IMR-90 (cell line): ENCODE data around the gene TMEM9. TPM values are rescaled to one million over a fixed set of nuclear protein-coding genes. Genes with fewer than 3 reads are reported as not detected.

ENCODE experiments used
- ATAC-seq: fragments of 200-7000 bp; cut with Tn5 transposase; 2 replicates; pipeline ENCODE4 v1.9.1; 2020; ENCODE audit warnings: low read depth, mild to moderate bottlenecking, moderate library complexity
- BruUV-seq: library from RNA; stranded (reverse); fragments of 400-500 nt; replicated peaks from 2 replicates; lab custom pipeline; 2021; lab: Mats Ljungman, UMichigan
- CTCF ChIA-PET: fragments of 300-600 bp; formaldehyde crosslinking; extraction: SDS; loops from one replicate; lab custom pipeline; 2021; ENCODE audit warnings: antibody characterized with exemption; lab: Yijun Ruan, JAX
- POLR2A ChIA-PET: fragments of 300-600 bp; sonication (Branson Sonifier 250); formaldehyde crosslinking; loops from one replicate; lab custom pipeline; 2022; ENCODE audit warnings: antibody characterized with exemption; ENCODE audit not compliant: unreplicated experiment; lab: Charles Lee
- DNase-seq: peaks from one replicate; pipeline ENCODE4 v3.0.0; 2013
- H2AFZ ChIP-seq: replicated peaks from 2 replicates; pipeline ENCODE3; 2013; ENCODE audit warnings: low read length, mild to moderate bottlenecking; ENCODE audit not compliant: poor library complexity
- H2AK5ac ChIP-seq: 2 replicates; pipeline ENCODE4 v1.6.1; 2013; ENCODE audit warnings: low read depth, low read length, inconsistent platforms
- H2AK9ac ChIP-seq: replicated peaks from 2 replicates; pipeline ENCODE3; 2013; ENCODE audit warnings: mild to moderate bottlenecking, low read depth, low read length, moderate library complexity; ENCODE audit not compliant: poor library complexity
- H2BK120ac ChIP-seq: 2 replicates; pipeline ENCODE4 v1.6.1; 2013; ENCODE audit warnings: low read depth, low read length, inconsistent platforms
- H2BK15ac ChIP-seq: 3 replicates; pipeline ENCODE4 v1.6.1; 2013; ENCODE audit warnings: low read depth, low read length, inconsistent platforms
- H2BK20ac ChIP-seq: 2 replicates; pipeline ENCODE4 v1.6.1; 2013; ENCODE audit warnings: low read depth, mild to moderate bottlenecking, inconsistent platforms, low read length, moderate library complexity
- H2BK5ac ChIP-seq: 2 replicates; pipeline ENCODE4 v1.6.1; 2013; ENCODE audit warnings: mild to moderate bottlenecking, low read depth, low read length, inconsistent platforms; ENCODE audit not compliant: poor library complexity, severe bottlenecking
- H3K14ac ChIP-seq: replicated peaks from 2 replicates; pipeline ENCODE4 v1.6.1; 2013; ENCODE audit warnings: low read depth, low read length, inconsistent platforms
- H3K18ac ChIP-seq: 2 replicates; pipeline ENCODE4 v1.6.1; 2013; ENCODE audit warnings: low read depth, low read length, control low read depth
- H3K23ac ChIP-seq: 2 replicates; pipeline ENCODE4 v1.6.1; 2013; ENCODE audit warnings: low read depth, low read length, inconsistent platforms
- H3K27ac ChIP-seq: 2 replicates; pipeline ENCODE4 v1.5.1; 2013; ENCODE audit warnings: mild to moderate bottlenecking, control low read depth, low read length; ENCODE audit not compliant: insufficient read depth
- H3K27me3 ChIP-seq: 2 replicates; pipeline ENCODE4 v1.6.1; 2013; ENCODE audit warnings: low read length; ENCODE audit not compliant: control insufficient read depth, insufficient read depth
- H3K36me3 ChIP-seq: 2 replicates; pipeline ENCODE4 v1.6.1; 2013; ENCODE audit warnings: low read length, mixed read lengths; ENCODE audit not compliant: control insufficient read depth, insufficient read depth
- H3K4ac ChIP-seq: 2 replicates; pipeline ENCODE4 v1.6.1; 2013; ENCODE audit warnings: low read depth, low read length, inconsistent platforms
- H3K4me1 ChIP-seq: 2 replicates; pipeline ENCODE4 v1.6.1; 2013; ENCODE audit warnings: low read length, mixed read lengths; ENCODE audit not compliant: control insufficient read depth, insufficient read depth
- H3K4me2 ChIP-seq: 2 replicates; pipeline ENCODE4 v1.6.1; 2013; ENCODE audit warnings: low read depth, mild to moderate bottlenecking, control low read depth, low read length, moderate library complexity
- H3K4me3 ChIP-seq: 2 replicates; pipeline ENCODE4 v1.5.1; 2013; ENCODE audit warnings: low read depth, mild to moderate bottlenecking, control low read depth, low read length, moderate library complexity; ENCODE audit not compliant: insufficient read depth
- H3K56ac ChIP-seq: 2 replicates; pipeline ENCODE4 v1.6.1; 2013; ENCODE audit warnings: low read length, inconsistent platforms; ENCODE audit not compliant: insufficient read depth; ENCODE audit errors: extremely low read depth
- H3K79me1 ChIP-seq, 2 experiments: 2 replicates each; pipeline ENCODE4 v1.6.1; 2013; ENCODE audit warnings: low read length in 2 of 2, inconsistent platforms in 1 of 2, low read depth in 1 of 2
- H3K9ac ChIP-seq: 2 replicates; pipeline ENCODE4 v1.6.1; 2013; ENCODE audit warnings: low read depth, low read length, control low read depth
- H3K9me1 ChIP-seq: 2 replicates; pipeline ENCODE4 v1.6.1; 2013; ENCODE audit warnings: low read length, inconsistent platforms; ENCODE audit not compliant: insufficient read depth
- H3K9me3 ChIP-seq: 2 replicates; pipeline ENCODE4 v1.6.1; 2013; ENCODE audit warnings: low read length; ENCODE audit not compliant: control insufficient read depth, insufficient read depth
- H4K20me1 ChIP-seq: 2 replicates; pipeline ENCODE4 v1.6.1; 2013; ENCODE audit warnings: low read length, inconsistent platforms; ENCODE audit not compliant: insufficient read depth
- H4K5ac ChIP-seq: 2 replicates; pipeline ENCODE4 v1.6.1; 2013; ENCODE audit warnings: mild to moderate bottlenecking, low read depth, low read length, control low read depth
- H4K8ac ChIP-seq, 2 experiments: 2 replicates each; pipeline ENCODE4 v1.6.1; 2013; ENCODE audit warnings: low read depth in 2 of 2, low read length in 2 of 2, control low read depth in 1 of 2, inconsistent platforms in 1 of 2
- H4K91ac ChIP-seq: 2 replicates; pipeline ENCODE4 v1.6.1; 2013; ENCODE audit warnings: low read depth, low read length, inconsistent platforms; ENCODE audit not compliant: insufficient read depth
- BHLHE40 ChIP-seq: fragments of 150-350 bp; IDR thresholded peaks from 2 replicates; pipeline ENCODE4 v1.6.1; 2016; ENCODE audit warnings: mild to moderate bottlenecking, low read depth, low read length
- CEBPB ChIP-seq: IDR thresholded peaks from 2 replicates; pipeline ENCODE4 v1.6.1; 2012; ENCODE audit warnings: low read depth, low read length, improper control_type of control experiment
- CHD1 ChIP-seq: IDR thresholded peaks from 2 replicates; pipeline ENCODE4 v1.6.1; 2012; ENCODE audit warnings: low read depth, low read length, improper control_type of control experiment
- FOS ChIP-seq: fragments of 150-350 bp; IDR thresholded peaks from 2 replicates; pipeline ENCODE4 v1.6.1; 2016; ENCODE audit warnings: low read depth, low read length
- MAFK ChIP-seq: IDR thresholded peaks from 2 replicates; pipeline ENCODE4 v1.6.1; 2012; ENCODE audit warnings: low read depth, low read length, improper control_type of control experiment
- MAZ ChIP-seq: IDR thresholded peaks from 2 replicates; pipeline ENCODE4 v1.6.1; 2012; ENCODE audit warnings: low read depth, mild to moderate bottlenecking, low read length, improper control_type of control experiment, moderate library complexity, borderline replicate concordance
- MXI1 ChIP-seq: IDR thresholded peaks from 2 replicates; pipeline ENCODE4 v1.6.1; 2012; ENCODE audit warnings: low read depth, mild to moderate bottlenecking, low read length, moderate library complexity, borderline replicate concordance
- POLR2A ChIP-seq: IDR thresholded peaks from 2 replicates; pipeline ENCODE4 v1.6.1; 2012; ENCODE audit warnings: mild to moderate bottlenecking, low read depth, low read length
- RAD21 ChIP-seq: IDR thresholded peaks from 2 replicates; pipeline ENCODE4 v1.6.1; 2012; ENCODE audit warnings: low read length, improper control_type of control experiment
- RCOR1 ChIP-seq: IDR thresholded peaks from 2 replicates; pipeline ENCODE4 v1.6.1; 2012; ENCODE audit warnings: mild to moderate bottlenecking, low read length, improper control_type of control experiment; ENCODE audit not compliant: insufficient replicate concordance
- RFX5 ChIP-seq: IDR thresholded peaks from 2 replicates; pipeline ENCODE4 v1.8.0; 2012; ENCODE audit warnings: low read depth, mild to moderate bottlenecking, low read length, moderate library complexity
- SMC3 ChIP-seq: fragments of 150-350 bp; IDR thresholded peaks from 2 replicates; pipeline ENCODE4 v1.6.1; 2016; ENCODE audit warnings: low read depth, mild to moderate bottlenecking, antibody characterized with exemption, low read length, moderate library complexity
- WGBS, 2 experiments: methylation state at CpG; one replicate each; pipeline versions ENCODE4 v1.1.5 to v1.1.7; 2013; ENCODE audit warnings: missing lambda C conversion rate in 2 of 2; ENCODE audit not compliant: insufficient read length in 1 of 2; ENCODE audit errors: extremely low coverage in 2 of 2; 5-methylcytosine and 5-hydroxymethylcytosine counted together
- dilution Hi-C: fragments of 300-500 bp; cut with HindIII; formaldehyde crosslinking; loops from one replicate; pipeline ENCODE4 v1.14.3; 2018; ENCODE audit warnings: low sequenced_read_pairs; ENCODE audit not compliant: unreplicated experiment
- in situ Hi-C: fragments of 300-500 bp; cut with MboI; formaldehyde crosslinking; loops from 3 replicates; pipeline ENCODE4 v1.14.3; 2019; ENCODE audit warnings: low sequenced_read_pairs, inconsistent platforms, mixed read lengths
- intact Hi-C: fragments of 100-400 bp; cut with micrococcal nuclease; formaldehyde crosslinking; loops from 2 replicates; pipeline ENCODE4 v1.10.0; 2022
- polyA plus RNA-seq, 3 experiments: library from polyadenylated mRNA; depleted of rRNA; stranded (reverse); fragments of >200 nt; gene quantifications; 2 replicates each; pipeline ENCODE4 v1.2.3, GENCODE V29; 2012; ENCODE audit warnings: low replicate concordance in 1 of 3
- total RNA-seq: library from RNA; depleted of rRNA; stranded (reverse); fragments of >200 nt; gene quantifications from 2 replicates; pipeline ENCODE4 v1.2.3, GENCODE V29; 2012
- TF ChIP-seq, protein P1 (sequence below): fragments of 150-350 bp; IDR thresholded peaks from 2 replicates; pipeline ENCODE4 v1.6.1; 2016; ENCODE audit warnings: low read depth, mild to moderate bottlenecking, low read length, moderate library complexity, borderline replicate concordance
- TF ChIP-seq, protein P2 (sequence below): fragments of 150-350 bp; IDR thresholded peaks from 2 replicates; pipeline ENCODE4 v1.6.1; 2017; ENCODE audit warnings: mild to moderate bottlenecking, antibody characterized with exemption, low read length, low read depth
- TF ChIP-seq, protein P3 (sequence below): conservative IDR thresholded peaks from 2 replicates; pipeline ENCODE4 v1.5.1; 2012; ENCODE audit warnings: mild to moderate bottlenecking, low read depth, low read length, improper control_type of control experiment

TMEM9 gene
- total and polyA plus RNA-seq, 2 of the 4 experiments (the other 2 are of a cell fraction), result 76.7 to 107 TPM

DNA sequence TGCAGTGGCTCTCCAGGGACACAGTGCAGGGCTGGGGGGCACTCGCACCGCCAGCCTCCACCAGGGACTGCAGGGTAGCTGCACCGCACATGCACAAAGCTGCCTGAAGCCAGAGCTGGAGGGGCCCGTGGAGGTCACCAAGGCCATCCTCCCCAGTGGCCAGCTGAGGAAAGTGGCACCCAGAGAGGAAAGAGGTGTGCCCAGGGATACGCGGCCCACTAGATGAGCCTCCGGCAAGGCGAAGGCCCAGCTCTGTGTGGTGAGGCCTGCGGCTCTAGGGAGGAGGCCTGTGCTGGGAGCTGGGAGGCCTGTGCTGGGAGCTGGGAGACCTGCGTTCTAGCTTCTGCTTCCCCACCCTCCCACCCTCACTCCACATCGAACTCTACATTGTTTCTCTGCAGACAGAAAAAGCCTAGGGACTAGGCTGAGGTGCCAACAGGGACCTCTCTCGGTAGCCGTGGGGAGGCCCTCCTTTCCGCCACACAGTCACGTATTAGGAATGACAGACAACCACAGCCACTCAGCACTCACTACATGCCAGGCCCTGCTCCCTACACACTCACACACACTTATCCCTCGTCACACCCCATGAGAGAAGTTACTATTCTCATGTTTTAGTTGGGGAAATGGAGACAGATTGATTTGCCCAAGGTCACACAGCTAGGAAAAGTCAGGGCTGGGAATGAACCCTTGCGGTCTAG lies 26.4 kb downstream of the TMEM9 start:
- Histone ChIP-seq H4K20me1 (no peaks in the 10 kb centered on the region), H2BK5ac (no peak overlapping the region), H3K27ac (no peak overlapping the region), H2BK20ac (no peak overlapping the region), H3K4me1 (peaks cover 2% of the 10 kb centered on the region; the same call in 1 of the 2 replicates), H2AK5ac (peak overlapping the region; percentile 31; the same call in 1 of the 2 replicates), H2AFZ (peak overlapping the region; percentile 63), H4K5ac (no peak overlapping the region), H3K14ac (no peak overlapping the region; the same call in 1 of the 2 replicates), H3K9ac (no peak overlapping the region), H2AK9ac (peak overlapping the region; percentile 79), H3K79me1 (no peaks in the 10 kb centered on the region), H3K4me3 (no peak overlapping the region), H3K23ac (no peak overlapping the region), H4K91ac (no peak overlapping the region), H3K56ac (no peak overlapping the region), H3K9me1 (0 out of 2 replicates have a peak, but pooled peaks cover 2% of the 10 kb centered on the region), H2BK15ac (no peak overlapping the region), H3K36me3 (no peaks in the 10 kb centered on the region; the same call in 1 of the 2 replicates), H3K9me3 (no peaks in the 10 kb centered on the region), H3K27me3 (peaks cover 29% of the 10 kb centered on the region), H3K4me2 (no peak overlapping the region), H3K18ac (no peak overlapping the region), H4K8ac (no peak overlapping the region), H2BK120ac (no peak overlapping the region), H3K4ac (no peak overlapping the region)
- ATAC-seq (peak; percentile 25; the same call in 1 of the 2 replicates), DNase-seq (peak; percentile 63)
- intact Hi-C loops, result no loop called here
- WGBS, 2 experiments, result 100% methylated on average over 5 of the region's 17 CpGs; no CpG with 5 or more reads in 1 of the 2 experiments
- ChIA-PET CTCF (interaction anchor here (1.7 kb wide), 1 partner anchor 8 kb away, joined by 4 read pairs; no protein-coding TSS in a partner anchor), POLR2A (no interaction called here)
- BruUV-seq, result no TSS peak
- in situ Hi-C loops, result no loop called here
- dilution Hi-C loops, result no loop called here
- TF ChIP-seq RFX5 (no peak), MXI1 (no peak), BHLHE40 (no peak), FOS (no peak), SMC3 (no peak), CEBPB (no peak), CHD1 (no peak), RCOR1 (no peak), MAZ (no peak), MAFK (no peak), POLR2A (no peak), RAD21 (no peak)
- TF ChIP-seq, protein P1, sequence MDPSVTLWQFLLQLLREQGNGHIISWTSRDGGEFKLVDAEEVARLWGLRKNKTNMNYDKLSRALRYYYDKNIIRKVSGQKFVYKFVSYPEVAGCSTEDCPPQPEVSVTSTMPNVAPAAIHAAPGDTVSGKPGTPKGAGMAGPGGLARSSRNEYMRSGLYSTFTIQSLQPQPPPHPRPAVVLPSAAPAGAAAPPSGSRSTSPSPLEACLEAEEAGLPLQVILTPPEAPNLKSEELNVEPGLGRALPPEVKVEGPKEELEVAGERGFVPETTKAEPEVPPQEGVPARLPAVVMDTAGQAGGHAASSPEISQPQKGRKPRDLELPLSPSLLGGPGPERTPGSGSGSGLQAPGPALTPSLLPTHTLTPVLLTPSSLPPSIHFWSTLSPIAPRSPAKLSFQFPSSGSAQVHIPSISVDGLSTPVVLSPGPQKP, result no peak
- TF ChIP-seq, protein P2, sequence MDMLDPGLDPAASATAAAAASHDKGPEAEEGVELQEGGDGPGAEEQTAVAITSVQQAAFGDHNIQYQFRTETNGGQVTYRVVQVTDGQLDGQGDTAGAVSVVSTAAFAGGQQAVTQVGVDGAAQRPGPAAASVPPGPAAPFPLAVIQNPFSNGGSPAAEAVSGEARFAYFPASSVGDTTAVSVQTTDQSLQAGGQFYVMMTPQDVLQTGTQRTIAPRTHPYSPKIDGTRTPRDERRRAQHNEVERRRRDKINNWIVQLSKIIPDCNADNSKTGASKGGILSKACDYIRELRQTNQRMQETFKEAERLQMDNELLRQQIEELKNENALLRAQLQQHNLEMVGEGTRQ, result no peak
- TF ChIP-seq, protein P3, sequence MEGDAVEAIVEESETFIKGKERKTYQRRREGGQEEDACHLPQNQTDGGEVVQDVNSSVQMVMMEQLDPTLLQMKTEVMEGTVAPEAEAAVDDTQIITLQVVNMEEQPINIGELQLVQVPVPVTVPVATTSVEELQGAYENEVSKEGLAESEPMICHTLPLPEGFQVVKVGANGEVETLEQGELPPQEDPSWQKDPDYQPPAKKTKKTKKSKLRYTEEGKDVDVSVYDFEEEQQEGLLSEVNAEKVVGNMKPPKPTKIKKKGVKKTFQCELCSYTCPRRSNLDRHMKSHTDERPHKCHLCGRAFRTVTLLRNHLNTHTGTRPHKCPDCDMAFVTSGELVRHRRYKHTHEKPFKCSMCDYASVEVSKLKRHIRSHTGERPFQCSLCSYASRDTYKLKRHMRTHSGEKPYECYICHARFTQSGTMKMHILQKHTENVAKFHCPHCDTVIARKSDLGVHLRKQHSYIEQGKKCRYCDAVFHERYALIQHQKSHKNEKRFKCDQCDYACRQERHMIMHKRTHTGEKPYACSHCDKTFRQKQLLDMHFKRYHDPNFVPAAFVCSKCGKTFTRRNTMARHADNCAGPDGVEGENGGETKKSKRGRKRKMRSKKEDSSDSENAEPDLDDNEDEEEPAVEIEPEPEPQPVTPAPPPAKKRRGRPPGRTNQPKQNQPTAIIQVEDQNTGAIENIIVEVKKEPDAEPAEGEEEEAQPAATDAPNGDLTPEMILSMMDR, result no peak
